Kidney glomerular epithelial cell (primary cell): ENCODE results near the gene ST3GAL4.

Source experiments
- DNase-seq: peaks from one replicate; lab custom pipeline; 2025; lab: John Stamatoyannopoulos, UW

Gene ST3GAL4

DNA sequence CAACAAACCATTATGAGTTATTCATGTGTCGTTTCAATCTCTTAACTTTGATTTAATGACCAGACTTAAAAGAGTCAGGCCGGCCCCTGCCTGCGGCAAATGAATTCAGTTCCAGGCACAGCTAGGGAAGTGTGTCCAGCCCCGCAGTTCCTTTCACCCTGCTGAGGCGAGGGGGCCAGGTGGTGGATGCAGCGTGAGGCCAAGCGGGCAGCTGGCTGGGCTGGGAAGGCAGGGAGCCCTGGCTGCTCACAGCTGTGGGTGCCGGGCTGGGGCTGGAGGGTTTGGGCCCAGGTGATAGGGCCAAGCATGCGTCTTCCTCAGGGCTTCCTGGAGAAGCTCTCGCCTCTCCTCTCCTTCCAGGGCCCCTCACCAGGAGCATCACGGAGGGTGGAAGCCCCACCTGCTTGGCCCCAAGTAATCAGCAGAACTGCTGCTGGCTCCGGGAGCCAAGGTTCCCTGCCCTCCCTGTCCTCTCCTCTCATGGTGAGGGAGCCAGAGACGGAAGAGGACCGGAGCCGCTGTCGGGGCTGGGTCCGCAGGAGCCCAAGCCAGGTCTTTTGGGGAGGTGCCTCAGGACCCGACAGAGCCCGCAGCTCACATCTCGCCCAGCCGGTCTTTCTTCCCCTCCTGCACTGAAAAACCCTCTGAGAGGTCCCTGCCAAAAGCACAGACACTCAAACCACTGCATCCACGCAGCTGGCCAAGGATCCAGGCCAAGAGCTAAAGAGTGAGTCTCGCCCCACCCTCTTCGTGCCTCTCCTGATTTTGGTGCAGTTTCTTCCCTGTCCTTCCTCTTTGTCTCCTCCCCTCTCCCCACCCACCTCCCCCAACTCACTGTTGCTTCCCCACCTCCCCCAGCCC, 97.0 kb downstream of the ST3GAL4 start:
- DNase-seq = no peak

DNA sequence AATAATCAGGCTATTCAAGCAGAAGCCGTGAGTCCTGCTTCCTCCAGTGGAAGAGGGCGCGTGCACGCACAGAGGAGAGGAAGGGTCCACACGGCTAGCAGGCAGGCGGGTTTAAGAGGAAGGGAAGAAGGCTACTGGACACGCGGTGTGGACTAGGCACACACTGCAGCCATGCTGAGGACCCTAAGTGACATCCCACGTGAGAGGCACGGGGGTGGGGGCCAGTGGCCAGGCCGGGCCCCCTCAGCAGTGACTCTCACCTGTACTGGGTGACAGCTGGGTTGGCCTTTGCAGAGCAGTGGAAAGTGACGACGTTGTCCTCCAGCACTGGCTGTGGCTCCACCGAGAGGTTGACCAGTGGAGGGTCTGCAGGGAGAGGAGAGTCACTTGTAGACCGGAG, 100.6 kb downstream of the ST3GAL4 start:
- no peak for DNase-seq

DNA sequence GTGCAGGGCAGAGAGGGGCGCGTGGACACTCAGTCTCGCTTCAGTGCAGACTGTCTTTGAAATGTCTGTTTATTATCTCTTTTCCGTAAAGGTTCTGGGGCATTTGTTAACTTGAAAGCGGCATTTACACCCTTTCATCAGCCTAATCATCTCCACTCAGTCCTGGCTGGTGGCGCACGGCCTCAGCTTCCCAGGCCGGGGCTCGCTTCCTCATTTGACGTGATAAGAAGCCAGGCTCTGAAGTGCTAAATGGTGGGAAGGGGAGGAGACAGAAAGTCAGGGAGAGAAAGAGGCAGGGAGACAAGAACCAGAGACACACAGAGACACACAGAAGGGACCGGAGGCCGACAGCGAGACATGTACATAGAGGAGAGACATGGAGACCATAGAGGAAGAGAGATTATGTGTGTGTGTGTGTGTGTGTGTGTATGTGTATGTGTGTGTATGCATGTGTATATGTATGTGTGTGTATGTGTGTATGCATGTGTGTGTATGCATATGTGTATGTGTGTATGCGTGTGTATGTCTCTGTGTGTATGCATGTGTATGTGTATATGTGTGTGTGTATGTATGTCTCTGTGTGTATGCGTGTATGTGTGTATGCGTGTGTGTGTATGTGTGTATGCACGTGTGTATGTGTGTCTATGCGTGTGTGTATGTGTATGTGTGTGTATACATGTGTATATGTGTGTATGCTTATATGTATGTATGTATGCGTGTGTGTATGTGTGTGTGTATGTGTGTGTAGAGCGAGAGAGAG, 101.5 kb downstream of the ST3GAL4 start:
- DNase-seq = no peak

DNA sequence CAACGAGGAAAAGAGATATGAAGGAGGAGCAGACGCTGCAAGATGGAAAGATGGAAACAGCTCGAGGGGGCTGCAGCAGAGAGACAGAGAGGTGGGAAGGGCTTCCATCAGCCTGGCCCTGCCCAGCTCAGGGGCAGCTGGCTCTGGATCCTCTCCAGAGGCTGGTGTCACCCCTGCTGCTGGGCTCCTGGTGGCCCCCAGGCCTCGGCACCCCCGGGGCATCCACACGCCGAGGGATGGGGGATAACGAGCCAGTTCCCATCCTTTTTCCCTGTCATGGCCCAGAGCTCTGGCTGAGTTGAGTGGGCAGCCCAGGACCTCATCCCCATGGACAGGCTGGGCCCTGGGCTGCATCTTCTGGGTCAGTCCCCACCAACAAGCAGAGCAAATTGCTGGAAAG, 102.3 kb downstream of the ST3GAL4 start:
- no peak for DNase-seq

DNA sequence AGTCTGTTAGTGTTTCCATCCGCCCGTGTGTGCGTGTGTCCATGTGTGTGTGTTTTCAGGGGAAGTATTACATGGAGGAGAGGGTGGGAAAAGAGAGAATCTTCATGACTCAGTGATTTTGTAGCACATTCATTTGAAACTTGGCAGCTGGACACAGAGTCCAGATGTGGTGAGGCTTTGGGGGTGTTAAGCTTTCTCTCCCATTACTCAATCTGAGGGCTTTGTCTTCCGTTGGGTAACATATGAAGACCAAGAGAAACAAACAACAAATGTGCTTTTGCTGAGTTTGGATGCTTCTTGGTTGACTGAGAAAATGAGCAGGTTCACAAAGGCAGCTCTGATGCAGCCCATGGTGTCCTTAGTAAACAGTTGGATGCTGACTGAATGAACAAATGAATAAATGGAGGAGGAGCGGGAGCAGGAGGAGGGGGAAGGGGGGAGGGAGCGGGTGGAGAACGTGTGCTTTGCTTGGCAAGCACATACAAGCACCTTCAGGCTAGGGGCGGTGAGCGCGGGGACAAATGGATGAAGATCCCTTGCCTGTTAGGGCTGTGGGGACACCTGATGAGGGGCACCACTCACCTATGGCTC, 104.3 kb downstream of the ST3GAL4 start:
- DNase-seq = no peak

DNA sequence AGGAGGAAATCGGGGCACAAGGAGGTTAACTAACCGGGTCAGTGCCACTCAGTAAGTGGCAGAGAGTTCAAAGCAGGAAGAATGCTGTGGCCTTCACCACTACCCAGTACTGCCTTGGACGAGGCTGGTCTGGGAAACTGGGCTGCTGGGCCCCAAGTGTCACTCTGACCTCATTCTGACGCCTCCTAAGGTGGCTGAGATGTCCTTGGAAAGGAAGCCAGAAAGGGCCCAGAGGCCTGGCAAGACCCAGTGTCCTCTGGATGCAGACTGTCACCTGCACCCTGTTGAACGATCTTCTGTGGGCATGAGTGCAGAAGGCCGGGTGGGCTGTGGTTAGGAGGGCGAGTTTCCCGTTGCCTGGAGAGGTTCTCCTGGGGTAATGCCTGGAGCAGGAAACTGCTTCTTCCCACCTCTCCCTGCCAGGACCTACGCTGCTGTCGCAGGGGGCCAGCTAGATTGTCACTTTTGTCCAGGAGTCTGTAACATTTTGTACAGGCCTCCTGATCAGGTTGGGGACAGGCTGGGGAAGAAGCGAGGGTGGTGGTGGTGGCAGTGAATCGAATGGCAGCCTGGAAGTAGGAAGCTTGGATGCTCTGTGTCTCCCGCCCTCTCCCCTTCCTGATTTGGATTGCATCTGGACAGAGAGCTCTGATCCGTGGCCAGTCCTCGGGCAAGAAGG, 105.1 kb downstream of the ST3GAL4 start:
- DNase-seq = no peak

DNA sequence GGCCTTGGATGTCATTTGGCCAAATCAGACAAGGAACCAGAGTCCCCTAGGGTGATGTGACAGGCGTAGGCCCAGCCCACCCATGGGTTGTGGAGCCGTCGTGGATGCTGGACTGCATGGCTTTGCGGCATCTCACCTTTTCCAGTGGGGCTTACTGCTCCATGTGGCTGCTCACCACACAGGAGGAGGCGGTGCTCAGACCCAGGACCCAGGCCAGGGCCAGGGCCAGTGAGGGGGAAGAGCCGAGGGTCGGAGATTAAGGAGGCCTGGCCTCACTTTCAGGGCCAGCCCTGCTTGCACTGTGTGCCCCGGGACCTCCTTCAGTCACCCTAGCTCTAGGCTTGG, 105.6 kb downstream of the ST3GAL4 start:
- DNase-seq = no peak

DNA sequence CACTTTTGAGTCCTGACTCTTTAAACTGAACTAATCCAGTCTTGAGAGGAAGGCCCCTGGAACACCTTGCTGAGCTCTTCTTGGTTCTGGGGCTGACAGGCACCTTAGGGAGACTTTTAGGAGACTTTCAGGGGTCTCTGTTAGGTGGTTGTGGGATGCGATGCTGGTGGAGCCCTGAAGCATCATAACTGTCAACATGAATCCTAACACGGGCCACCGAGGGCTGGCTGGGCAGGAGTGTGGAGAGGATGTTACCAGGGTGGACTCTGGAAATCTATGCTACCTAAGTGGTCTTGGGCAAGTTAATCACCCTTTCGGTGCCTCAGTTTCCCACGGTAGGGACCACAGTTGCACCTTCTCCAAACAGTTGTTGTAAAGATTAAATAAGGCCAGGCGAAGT, 106.5 kb downstream of the ST3GAL4 start:
- DNase-seq = no peak

DNA sequence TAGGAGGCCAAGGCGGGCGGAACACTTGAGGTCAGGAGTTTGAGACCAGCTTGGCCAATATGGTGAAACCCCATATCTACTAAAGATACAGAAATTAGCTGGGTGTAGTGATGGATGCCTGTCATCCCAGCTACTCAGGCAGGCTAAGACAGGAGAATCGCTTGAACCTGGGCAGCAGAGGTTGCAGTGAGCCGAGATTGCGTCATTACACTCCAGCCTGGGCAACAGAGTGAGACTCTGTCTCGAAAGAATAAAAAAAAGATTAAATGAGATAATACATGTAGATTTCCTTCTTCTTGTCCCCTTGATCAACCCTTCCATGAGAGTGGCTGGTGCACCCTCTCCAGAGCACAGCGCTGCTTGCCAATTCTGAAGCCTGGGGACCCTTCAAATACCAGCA, 106.9 kb downstream of the ST3GAL4 start:
- DNase-seq = no peak
